Germinal center (tissue), 1 donor: ENCODE data around the gene RNF40.

Experiments used
- DNase-seq: peaks from one replicate; pipeline ENCODE4 v3.0.0; 2012; ENCODE audit warnings: mixed read lengths, low spot score

Gene RNF40

GRCh38 chr16:30761928-30762902, at the start of gene RNF40, which contains the start of gene CFAP119:
Gene RNF40, plus strand, starts transcription at chr16:30762322. Its CDS starts 224 bp downstream, at chr16:30762546.
Gene CFAP119, minus strand, starts transcription at chr16:30762062. Its CDS starts 314 bp downstream, at chr16:30761748.
- peak; percentile 97 for DNase-seq

- DNase-seq: peak; percentile 36
Measured at GRCh38 chr16:30715750-30716445, 46.2 kb upstream of the RNF40 start.

GRCh38 chr16:30720086-30720485, 42.0 kb upstream of the RNF40 start:
- DNase-seq: no peak

DNA sequence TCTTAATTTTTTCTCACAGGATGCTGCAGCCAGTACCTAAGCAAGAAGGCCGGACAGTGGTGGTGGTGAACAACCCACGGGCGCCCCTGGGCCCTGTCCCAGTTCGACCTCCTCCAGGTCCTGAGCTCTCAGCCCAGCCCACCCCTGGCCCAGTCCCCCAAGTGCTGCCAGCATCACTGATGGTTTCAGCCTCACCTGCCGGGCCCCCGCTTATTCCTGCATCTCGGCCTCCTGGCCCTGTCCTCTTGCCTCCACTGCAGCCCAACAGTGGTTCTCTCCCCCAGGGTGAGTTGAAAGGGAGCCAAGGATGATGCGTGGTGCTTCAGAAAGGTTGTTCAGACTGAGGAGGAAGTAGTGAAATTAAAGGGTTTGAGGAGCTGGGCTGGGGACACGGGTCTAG, 41.4 kb upstream of the RNF40 start:
- DNase-seq: no peak

GRCh38 chr16:30721167-30721566, 41.0 kb upstream of the RNF40 start:
- DNase-seq: no peak

DNA sequence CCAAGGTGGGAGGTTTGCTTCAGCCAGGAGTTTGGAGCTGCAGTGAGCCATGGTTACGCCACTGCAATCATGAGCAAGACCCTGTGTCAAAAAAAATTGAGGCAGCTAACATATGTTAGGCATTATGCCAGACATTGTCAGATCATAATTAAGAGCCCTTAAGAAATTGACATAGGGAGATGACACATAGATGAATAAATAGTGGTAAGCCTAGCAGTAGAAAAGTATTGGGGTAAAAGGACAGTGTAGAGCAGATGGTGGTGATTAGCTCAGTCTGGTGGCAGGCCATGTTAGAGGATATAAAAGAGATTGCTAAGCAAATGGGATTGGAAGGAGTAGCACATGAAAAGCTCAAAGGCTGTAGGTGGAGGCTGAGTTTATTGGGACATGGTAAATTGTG, 40.5 kb upstream of the RNF40 start:
- DNase-seq: no peak

DNA sequence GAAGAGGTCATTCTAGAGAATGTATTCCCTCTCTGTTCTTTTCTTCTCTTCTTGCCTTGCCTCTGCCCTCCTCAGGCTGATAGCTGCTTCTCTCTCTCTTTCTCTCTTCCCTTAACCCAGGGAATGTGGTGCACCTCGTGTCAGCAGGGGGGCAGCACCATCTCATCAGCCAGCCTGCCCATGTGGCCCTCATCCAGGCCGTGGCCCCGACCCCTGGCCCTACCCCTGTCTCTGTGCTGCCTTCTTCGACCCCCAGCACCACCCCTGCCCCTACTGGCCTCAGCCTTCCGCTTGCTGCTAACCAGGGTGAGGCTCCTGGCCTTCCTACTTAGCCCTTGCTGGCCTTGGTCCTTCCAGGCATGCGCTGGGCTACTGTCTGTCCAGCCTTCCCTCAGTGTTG, 39.7 kb upstream of the RNF40 start:
- DNase-seq: no peak

DNA sequence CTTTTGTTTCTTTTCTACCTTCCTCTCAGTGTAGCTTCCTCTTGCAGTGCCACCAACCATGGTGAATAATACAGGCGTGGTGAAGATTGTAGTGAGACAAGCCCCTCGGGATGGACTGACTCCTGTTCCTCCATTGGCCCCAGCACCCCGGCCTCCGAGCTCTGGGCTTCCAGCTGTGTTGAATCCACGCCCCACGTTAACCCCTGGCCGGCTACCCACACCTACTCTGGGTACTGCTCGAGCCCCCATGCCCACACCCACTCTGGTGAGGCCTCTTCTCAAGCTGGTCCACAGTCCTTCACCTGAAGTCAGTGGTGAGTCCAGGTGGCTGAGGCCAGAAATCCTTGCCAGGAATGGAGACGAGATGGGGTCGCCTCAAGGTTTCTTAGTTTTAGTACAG, 39.2 kb upstream of the RNF40 start:
- DNase-seq: no peak

DNA sequence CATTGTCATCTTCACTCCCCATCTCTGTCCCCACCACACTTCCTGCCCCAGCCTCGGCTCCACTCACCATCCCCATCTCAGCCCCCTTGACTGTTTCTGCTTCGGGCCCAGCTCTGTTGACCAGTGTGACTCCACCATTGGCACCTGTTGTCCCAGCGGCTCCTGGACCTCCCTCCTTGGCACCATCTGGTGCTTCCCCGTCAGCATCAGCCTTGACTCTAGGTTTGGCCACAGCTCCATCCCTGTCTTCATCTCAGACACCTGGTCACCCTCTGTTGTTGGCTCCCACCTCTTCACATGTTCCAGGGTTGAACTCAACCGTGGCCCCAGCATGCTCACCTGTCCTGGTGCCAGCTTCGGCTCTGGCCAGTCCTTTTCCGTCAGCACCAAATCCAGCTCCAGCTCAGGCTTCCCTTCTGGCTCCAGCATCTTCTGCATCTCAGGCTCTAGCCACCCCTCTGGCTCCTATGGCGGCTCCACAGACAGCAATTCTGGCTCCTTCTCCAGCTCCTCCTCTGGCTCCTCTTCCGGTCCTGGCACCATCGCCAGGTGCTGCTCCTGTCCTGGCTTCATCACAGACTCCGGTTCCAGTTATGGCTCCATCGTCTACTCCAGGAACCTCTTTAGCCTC, 38.3 kb upstream of the RNF40 start:
- DNase-seq: no peak

DNA sequence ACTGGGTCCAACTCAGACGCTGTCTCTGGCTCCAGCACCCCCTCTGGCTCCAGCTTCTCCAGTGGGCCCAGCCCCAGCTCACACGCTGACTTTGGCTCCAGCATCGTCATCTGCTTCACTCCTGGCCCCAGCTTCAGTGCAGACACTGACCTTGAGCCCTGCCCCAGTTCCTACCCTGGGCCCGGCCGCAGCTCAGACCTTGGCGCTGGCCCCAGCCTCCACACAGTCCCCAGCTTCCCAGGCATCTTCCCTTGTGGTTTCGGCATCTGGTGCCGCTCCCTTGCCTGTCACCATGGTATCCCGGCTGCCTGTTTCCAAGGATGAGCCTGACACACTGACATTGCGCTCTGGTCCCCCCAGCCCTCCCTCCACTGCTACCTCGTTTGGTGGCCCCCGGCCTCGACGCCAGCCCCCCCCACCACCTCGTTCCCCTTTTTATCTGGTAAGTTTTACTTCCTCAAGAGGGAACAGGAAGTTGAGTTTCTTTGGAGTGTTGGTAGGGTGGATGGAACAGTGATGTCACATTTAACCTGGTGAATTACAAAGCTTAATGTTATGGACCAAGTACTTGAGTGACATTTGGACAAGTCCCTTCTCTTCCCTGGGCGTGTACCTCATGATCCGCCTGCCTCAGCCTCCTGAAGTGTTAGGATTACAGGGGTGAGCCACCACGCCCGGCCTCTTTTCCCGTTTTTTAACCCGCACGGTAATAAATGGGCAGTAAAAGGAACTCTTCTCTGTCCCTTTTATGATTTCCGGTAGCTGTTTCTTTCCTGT, 37.3 kb upstream of the RNF40 start:
- DNase-seq: no peak

DNA sequence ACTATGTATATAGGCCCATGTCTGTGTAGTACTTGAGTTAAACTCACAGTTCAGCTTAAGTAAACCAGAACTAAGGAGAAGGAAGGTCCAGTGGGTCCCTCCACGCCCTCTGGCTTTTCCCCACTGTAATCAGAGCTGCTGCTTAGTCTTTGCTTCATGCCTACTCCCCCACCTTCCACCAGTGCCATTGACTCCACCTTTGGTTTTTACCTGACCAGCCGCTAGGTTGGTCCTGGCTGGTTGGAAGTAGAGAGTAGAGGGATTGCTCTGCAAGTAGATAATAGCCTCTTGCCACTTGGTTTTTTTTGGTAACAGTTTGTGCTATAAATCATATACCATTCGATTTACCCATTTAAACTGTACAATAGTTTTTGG, 36.7 kb upstream of the RNF40 start:
- no peak for DNase-seq

GRCh38 chr16:30728321-30728720, 33.8 kb upstream of the RNF40 start:
- DNase-seq: no peak

- DNase-seq: no peak
Measured at GRCh38 chr16:30728899-30729672, 33.0 kb upstream of the RNF40 start.

DNA sequence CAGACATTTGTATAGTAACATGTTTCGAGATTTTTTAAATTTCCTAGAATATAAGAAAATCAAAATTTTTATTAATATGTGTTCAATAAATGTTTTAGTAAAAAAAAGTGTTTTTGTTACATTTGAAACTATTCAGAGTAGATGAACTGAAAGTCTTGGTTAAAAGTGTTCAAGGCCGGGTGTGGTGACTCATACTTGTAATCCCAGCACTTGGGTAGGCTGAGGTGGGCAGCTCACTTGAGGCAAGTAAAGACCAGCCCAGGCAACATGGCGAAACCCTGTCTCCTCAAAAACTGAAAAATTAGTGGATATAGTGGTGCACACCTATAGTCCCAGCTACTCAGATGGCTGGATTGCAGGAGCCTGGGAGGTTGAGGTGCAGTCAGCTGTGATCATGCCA, 30.7 kb upstream of the RNF40 start:
- no peak for DNase-seq

DNA sequence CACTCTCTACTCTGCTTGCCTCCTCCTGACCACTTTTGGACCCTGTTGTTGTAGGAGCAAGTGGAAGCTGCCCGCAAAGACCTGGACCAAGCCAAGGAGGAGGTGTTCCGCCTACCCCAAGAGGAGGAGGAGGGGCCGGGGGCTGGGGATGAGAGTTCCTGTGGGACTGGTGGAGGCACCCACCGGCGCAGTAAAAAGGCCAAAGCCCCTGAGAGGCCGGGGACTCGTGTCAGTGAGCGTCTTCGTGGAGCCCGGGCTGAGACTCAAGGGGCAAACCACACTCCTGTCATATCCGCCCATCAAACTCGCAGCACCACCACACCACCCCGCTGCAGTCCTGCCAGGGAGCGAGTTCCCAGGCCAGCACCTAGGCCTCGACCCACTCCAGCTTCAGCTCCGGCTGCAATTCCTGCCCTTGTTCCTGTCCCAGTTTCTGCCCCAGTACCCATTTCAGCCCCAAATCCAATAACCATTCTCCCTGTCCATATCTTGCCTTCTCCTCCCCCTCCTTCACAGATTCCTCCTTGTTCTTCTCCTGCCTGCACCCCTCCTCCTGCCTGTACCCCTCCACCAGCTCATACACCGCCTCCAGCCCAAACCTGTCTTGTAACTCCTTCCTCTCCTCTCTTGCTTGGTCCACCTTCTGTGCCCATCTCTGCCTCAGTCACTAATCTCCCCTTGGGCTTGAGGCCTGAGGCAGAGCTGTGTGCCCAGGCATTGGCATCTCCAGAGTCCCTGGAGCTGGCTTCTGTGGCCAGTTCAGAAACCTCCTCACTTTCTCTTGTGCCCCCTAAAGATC, 24.9 kb upstream of the RNF40 start:
- no peak for DNase-seq

GRCh38 chr16:30737794-30738648, 24.1 kb upstream of the RNF40 start:
- no peak for DNase-seq

DNA sequence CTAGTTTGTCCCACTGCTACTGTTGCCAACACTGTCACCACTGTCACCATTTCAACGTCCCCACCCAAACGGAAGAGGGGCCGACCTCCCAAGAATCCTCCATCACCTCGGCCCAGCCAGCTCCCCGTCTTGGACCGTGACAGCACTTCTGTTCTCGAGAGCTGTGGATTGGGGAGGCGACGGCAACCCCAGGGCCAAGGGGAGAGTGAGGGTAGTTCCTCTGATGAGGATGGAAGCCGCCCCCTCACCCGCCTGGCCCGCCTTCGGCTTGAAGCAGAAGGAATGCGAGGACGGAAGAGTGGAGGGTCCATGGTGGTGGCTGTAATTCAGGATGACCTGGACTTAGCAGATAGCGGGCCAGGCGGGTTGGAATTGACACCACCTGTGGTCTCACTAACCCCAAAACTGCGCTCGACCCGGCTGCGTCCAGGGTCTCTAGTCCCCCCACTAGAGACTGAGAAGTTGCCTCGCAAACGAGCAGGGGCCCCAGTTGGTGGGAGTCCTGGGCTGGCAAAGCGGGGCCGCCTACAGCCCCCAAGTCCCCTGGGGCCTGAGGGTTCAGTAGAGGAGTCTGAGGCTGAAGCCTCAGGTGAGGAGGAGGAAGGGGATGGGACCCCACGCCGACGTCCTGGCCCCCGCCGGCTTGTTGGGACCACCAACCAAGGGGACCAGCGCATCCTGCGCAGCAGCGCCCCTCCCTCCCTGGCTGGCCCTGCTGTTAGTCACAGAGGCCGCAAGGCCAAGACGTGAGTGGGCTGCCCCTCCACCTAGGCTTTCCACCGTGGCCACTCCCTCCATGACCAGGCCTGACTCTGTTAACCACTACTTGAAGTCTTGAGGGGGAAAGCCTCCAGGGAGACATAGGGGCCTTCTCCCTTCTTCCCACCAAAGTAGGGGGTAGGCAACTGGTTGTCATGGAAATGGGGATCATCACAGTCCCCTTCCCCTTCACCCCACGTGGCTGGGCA, 22.9 kb upstream of the RNF40 start:
- DNase-seq: no peak
